ENCODE measurements around the gene CDH16. TPM values are rescaled to one million over a fixed set of nuclear protein-coding genes. Genes with fewer than 3 reads are reported as not detected.
A peak's percentile ranks its signal among the peaks of the same experiment; 100 is the strongest.

The CDH16 gene
- total and polyA plus RNA-seq, 7 donors, result 0.53 to 3.3 (median 0.75) TPM; not detected in 2

DNA sequence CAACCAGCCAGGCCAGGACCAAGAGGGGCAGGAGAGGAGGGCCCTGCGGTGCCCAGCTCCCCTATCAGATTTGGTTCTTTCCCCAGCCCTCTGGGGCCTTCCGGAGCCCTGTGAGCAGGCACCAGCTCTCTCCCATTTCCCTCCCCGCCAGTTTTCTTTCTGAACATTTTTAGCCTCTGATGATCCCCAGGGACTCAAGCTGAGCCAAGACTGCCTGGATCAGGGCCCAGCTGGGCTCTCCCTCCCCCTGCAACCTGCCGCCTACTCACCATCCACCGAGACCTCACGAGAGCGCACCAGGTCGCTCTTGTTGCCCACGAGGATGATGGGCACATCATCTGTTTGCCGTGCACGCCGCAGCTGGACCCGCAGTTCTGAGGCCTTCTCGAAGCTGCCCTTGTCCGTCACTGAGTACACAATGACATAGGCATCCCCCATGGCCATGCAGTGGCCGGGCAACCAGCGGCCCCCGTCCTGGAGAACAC, 4.6 kb upstream of the CDH16 start:
- Histone ChIP-seq H3K9me3 (no peaks in the 10 kb centered on the region), H3K27ac (peak overlapping the region; percentile 96), H3K4me3 (peak overlapping the region; percentile 67), H3K4me1 (peaks cover 17% of the 10 kb centered on the region), H3K36me3 (ENCODE audit: insufficient read depth in 1 of 2, low read depth in 1 of 2) (peaks cover 0 to 32% of the 10 kb centered on the region in 2 donors), H3K27me3 (ENCODE audit: insufficient read depth in 3 of 3, low read length in 2 of 3) (no peaks in the 10 kb centered on the region)
- DNase-seq (peak; percentile 57 to 85), ATAC-seq (peak in 1 of 4 donors; percentile 17)
- TF ChIP-seq, protein P1, sequence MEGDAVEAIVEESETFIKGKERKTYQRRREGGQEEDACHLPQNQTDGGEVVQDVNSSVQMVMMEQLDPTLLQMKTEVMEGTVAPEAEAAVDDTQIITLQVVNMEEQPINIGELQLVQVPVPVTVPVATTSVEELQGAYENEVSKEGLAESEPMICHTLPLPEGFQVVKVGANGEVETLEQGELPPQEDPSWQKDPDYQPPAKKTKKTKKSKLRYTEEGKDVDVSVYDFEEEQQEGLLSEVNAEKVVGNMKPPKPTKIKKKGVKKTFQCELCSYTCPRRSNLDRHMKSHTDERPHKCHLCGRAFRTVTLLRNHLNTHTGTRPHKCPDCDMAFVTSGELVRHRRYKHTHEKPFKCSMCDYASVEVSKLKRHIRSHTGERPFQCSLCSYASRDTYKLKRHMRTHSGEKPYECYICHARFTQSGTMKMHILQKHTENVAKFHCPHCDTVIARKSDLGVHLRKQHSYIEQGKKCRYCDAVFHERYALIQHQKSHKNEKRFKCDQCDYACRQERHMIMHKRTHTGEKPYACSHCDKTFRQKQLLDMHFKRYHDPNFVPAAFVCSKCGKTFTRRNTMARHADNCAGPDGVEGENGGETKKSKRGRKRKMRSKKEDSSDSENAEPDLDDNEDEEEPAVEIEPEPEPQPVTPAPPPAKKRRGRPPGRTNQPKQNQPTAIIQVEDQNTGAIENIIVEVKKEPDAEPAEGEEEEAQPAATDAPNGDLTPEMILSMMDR (IDR thresholded peaks at IDR 0.05), result no peak
- 12 to 16% (median 14%) methylated on average over 18 of the region's 18 CpGs for WGBS, 3 donors
- intact Hi-C loops (cut with DNase I), result no loop called here

DNA sequence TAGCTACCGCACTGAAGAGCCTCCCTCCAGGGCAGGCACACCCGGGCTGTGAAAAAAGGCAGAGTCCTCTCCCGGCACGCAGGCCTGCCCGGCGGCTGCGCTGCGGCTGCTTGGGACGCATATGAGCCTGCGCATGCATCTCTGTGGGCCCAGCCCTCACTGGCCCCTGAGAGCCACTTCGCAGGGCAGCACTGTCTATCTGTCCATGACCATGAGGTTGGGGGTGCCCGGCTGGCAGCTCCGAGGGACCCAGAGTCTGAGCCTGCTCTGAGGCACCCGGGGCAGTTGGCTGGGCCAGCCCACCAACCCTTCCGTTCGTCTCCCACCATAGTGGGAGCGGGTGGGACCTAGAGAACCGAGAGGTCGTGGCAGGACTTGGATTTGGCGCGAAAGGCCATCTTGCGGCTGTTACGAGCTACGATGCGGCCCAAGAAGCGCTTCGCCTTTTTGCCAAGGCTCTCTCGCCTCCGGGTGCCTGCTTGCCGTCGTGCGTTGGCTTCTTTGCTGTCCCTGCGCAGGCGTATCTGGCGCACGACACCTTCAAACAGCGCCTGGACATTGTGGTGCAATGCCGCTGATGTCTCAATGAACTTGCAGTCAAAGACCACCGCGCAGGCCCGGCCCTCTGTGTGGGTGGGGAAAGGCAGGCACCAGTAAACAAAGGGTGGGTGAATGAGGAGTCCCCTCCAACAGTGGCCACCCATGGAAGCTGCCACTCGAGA, 3.2 kb upstream of the CDH16 start:
- Histone ChIP-seq H3K9me3 (no peaks in the 10 kb centered on the region), H3K4me3 (peak overlapping the region; percentile 67), H3K4me1 (peaks cover 7% of the 10 kb centered on the region), H3K27me3 (ENCODE audit: insufficient read depth in 3 of 3, low read length in 2 of 3) (no peaks in the 10 kb centered on the region), H3K36me3 (ENCODE audit: insufficient read depth in 1 of 2, low read depth in 1 of 2) (peaks cover 0 to 32% of the 10 kb centered on the region in 2 donors), H3K27ac (peak overlapping the region; percentile 96)
- ATAC-seq (peak in 2 of 4 donors; percentile 1 to 4), DNase-seq (peak; percentile 56 to 69)
- intact Hi-C loops (cut with DNase I), result no loop called here
- 56 to 75% (median 57%) methylated on average over 42 of the region's 42 CpGs for WGBS, 3 donors
- TF ChIP-seq, protein P1 (IDR thresholded peaks at IDR 0.05), result no peak

DNA sequence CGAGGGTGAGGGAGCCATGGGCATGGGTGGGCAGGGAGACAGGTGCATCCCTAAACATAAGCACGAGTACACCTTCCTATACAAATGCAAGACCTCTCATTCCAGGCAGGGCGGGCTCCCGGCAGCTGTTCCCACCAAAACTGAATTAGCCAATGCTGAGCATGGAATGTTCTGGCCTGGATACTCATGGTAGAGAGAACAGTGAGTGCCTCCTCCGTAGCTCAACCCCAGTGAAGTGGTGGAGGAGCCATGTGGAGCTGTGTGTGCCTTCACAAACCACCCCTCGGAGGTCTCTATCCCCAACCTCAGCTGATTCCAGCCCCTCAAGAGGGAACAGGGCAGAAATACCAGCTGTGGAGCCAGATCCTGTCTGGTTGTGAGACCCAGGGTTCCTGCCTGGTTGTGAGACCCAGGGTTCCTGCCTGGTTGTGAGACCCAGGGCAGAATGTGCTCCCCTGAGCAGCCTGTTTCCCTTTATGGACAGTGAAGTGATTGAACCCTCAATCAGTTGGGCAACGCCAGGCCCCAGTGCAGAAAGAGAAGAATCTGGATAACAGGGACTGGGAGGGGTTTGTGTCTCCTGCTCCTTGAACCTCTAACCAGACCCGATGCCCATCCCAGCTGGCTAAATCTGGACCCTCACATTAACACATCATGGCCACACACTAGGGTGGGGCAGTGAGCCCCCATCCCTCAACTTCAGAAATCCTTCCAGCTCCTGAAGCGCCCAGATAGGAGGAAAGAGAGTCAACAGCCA, 2.4 kb upstream of the CDH16 start:
- H3K4me3 ChIP-seq, result peak overlapping the region; percentile 67
- DNase-seq, result peak in 1 of 2 donors; percentile 53
- intact Hi-C loops (cut with DNase I), result no loop called here
- peak overlapping the region; percentile 96 for H3K27ac ChIP-seq
- H3K27me3 ChIP-seq (ENCODE audit: insufficient read depth in 3 of 3, low read length in 2 of 3), result no peaks in the 10 kb centered on the region
- WGBS, 3 donors, result 30 to 43% (median 38%) methylated on average over 9 of the region's 9 CpGs
- ATAC-seq, result peak; percentile 16 to 53 (median 36)
- H3K36me3 ChIP-seq (ENCODE audit: insufficient read depth in 1 of 2, low read depth in 1 of 2), result peaks cover 0 to 32% of the 10 kb centered on the region in 2 donors
- TF ChIP-seq, protein P1 (IDR thresholded peaks at IDR 0.05), result no peak
- no peaks in the 10 kb centered on the region for H3K4me1 ChIP-seq
- no peaks in the 10 kb centered on the region for H3K9me3 ChIP-seq

DNA sequence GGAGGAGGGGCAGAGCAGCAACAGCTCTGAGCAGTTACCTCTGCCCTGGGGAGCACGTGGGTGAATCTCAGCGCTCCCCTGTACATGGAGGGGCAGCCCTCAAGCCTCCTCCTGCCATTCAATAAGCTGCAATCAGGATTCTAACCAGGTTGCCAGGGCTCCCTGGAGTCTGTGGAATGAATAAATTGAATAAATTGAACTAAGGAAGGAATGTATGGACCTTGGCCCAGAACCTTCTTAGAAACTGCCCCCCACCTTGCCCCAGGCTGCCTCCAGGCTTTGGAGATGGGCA, 1.6 kb upstream of the CDH16 start:
- Histone ChIP-seq H3K4me1 (no peaks in the 10 kb centered on the region), H3K9me3 (no peaks in the 10 kb centered on the region), H3K4me3 (no peak overlapping the region), H3K27ac (peak overlapping the region; percentile 77), H3K27me3 (ENCODE audit: insufficient read depth in 3 of 3, low read length in 2 of 3) (no peaks in the 10 kb centered on the region), H3K36me3 (ENCODE audit: insufficient read depth in 1 of 2, low read depth in 1 of 2) (peaks cover 0 to 32% of the 10 kb centered on the region in 2 donors)
- DNase-seq (no peak), ATAC-seq (peak; percentile 0 to 7 (median 4))
- intact Hi-C loops (cut with DNase I), result no loop called here
- WGBS, 3 donors, result 38 to 53% (median 48%) methylated on average over 2 of the region's 2 CpGs
- TF ChIP-seq, protein P1 (IDR thresholded peaks at IDR 0.05), result no peak

Measured in psoas muscle (tissue), 8 donors.